GM19351 (cell line): ENCODE results near the gene SPATS2.

ENCODE experiments used
- ATAC-seq: cut with Tn5 transposase; IDR thresholded peaks from one replicate; pipeline ENCODE4 v1.9.1; 2021; ENCODE audit warnings: mild to moderate bottlenecking, moderate library complexity; ENCODE audit not compliant: unreplicated experiment

The SPATS2 gene

DNA sequence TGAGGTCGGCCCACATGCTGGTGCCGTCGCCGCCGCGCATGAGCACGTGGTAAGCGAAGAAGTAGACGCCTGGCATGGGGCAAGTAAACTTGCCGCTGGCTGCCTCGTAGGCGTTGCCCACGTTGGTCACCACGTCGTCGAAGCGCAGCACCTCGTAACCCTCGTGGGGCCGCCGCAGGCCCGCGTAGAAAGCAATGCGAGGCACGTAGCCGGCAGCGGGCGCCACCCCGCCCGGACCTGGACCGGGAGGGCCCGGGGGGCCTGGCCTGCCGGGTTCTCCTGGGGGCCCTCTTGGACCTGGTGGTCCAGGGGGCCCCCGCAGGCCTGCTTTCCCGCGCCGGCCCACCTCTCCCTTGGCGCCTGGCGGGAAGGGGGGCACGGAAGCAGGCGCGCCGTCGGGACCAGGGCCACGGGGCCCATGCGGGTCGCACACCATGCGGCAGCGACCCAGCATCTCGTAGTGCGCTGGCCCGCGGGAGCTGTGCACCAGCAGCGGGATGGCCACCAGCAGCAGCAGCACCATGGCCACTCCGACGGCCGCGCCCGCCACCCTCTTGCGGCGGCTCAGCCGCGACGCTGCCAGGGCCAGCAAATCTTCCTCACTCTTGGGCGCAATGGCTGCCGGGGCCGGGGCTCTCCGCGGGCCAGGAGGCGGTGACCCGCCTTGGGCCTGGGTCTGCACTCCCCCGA is 31.2 kb upstream of the SPATS2 start:
- ATAC-seq: no peak

DNA sequence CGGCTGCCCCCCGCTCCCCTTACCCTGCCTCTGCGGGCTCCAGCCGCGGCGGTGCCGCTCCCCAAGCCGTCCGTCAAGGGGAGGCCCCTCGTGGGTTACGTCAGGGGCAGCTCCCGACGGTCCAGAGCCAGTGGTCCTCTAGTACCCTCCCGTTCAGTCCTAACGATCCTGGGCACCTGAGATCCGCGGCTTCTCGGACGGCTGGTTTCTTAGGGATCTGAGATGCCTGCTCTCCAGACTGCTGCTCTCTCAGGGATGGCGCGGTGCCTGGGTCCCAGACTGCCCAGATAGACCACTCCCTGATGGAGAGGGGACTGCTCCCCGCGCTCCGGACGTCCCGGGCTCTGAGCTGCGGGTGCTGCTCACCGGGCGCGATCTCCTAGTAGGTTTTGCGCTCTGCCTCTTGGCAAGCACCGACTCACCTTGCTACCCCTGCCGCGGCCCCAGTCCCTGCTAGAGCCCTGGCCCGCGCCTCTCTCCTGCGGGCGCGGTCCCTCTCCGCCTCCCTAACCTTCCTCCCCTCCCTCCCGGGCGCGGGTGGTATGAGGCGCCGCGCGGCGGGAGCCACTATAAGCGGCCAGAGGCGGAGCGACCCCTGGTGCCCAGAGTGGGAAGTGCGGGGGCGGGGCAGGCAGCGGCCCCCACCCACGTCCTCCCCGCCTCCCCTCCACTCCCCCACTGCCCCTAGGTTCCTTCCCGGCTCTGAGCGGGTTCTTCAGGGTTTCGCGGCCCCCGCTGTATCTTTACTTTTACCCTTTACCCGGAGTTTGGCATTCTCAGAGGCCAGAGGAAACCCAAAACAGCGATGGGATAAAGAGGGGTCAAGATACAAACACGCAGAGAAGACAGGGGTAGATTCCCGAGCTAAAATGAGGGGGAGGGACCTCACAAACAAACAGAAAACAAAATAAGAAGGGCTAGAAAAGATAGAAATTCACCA is 30.3 kb upstream of the SPATS2 start, which contains the start of gene C1QL4:
C1QL4 (minus strand) TSS at position 544 of the 940 bp plus-strand sequence. CDS start 711 bp downstream, outside the sequence.
- ATAC-seq: peak; percentile 72

GRCh38 chr12:49338830-49339463 is 28.3 kb upstream of the SPATS2 start:
- ATAC-seq: no peak

- no peak for ATAC-seq
Observed at GRCh38 chr12:49339464-49339861, 27.8 kb upstream of the SPATS2 start.

- no peak for ATAC-seq
Observed at GRCh38 chr12:49340095-49340870, 27.0 kb upstream of the SPATS2 start.

DNA sequence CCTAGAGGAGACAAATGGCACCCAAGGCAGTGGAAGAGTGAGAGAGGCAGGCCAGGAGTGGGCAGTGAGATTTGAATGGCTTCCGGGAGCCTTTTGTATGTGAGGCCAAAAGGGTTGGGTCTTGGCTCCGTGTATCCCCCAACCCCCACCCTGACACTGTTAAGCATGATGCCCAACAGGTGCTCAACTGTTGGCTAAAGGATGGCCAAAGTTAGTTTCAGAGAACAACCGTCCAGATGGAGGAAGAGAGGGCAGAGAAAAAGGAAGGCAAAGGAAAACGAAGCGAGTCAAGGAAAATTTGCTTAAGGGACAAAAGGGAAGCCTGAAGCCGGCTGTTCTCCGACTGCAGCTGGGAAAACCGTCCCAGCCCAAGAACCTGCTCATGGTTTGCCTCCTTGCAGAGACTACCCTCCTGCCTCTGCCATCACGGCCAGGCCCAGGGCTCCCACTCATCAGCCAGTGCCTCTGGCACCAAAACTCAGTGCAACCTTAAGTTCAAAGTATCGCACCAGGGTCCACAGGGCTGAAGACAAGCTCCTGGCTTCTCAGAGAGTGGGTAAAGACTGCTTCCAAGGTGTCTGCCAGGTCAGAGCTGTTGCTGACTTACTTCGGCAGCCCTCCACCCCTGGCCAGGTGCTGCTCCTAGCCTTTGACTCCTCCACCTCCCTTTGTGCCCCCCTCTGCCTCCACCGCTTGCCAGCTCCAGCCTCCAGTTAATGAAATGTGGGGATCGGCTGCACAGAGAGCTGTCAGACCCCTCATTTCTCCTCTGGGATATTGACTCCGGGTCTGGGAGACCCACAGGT is 26.1 kb upstream of the SPATS2 start:
- no peak for ATAC-seq

DNA sequence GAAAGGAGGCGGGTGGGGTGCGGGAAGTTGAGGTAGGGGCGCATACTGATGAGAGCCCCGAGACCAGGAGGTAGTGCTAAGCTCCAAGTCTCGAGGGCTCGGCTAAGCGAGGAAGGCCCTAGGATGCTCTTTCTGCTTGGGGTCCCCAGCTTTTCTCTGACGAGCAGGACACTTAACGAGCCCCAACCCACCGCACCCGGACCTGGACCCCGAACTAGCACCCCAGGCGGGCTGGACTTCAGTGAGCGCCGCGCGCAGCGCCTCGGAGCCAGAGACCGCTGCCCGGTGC is 25.5 kb upstream of the SPATS2 start:
- no peak for ATAC-seq

DNA sequence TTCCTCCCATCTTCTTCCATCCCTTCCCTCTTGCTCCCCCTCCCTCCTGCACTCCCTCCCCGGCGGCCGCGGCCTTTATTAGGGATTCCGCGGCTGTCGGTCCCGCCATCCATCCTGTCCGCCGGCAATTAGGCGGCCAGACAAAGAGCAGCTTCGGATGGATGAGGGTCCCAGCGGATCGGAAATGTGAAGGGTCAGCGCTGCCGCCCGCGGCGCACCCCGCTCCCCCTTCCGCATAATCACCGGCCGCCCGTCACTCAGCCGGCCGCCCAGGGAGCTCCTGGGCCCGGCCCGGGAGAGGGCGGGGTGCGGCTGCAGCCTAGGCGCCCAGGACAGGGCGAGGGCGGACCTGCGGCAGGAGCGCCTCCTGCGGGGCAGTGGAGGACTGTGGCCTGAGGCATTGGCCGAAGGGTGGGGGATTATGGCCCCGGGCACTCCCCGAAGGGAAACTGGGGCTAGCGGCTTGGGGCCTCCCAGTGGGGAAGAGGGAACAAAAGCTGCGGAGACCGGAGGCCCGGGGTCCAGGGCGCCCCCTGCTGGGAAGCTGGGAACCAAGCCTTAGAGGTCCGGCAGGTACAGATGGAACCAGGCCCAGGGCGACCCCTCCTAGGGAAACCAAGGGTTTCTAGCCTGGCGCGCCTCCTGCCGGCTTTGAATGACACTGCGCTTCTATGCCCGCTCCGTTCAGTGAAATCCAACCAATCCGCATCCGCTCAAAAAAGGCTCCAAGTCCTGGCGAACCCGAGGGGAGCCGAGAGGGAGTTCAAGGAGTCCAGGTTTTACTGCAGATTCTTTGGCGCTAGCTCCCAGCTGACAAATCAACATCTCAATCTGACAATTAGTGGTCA is 25.0 kb upstream of the SPATS2 start:
- peak; percentile 64 for ATAC-seq

DNA sequence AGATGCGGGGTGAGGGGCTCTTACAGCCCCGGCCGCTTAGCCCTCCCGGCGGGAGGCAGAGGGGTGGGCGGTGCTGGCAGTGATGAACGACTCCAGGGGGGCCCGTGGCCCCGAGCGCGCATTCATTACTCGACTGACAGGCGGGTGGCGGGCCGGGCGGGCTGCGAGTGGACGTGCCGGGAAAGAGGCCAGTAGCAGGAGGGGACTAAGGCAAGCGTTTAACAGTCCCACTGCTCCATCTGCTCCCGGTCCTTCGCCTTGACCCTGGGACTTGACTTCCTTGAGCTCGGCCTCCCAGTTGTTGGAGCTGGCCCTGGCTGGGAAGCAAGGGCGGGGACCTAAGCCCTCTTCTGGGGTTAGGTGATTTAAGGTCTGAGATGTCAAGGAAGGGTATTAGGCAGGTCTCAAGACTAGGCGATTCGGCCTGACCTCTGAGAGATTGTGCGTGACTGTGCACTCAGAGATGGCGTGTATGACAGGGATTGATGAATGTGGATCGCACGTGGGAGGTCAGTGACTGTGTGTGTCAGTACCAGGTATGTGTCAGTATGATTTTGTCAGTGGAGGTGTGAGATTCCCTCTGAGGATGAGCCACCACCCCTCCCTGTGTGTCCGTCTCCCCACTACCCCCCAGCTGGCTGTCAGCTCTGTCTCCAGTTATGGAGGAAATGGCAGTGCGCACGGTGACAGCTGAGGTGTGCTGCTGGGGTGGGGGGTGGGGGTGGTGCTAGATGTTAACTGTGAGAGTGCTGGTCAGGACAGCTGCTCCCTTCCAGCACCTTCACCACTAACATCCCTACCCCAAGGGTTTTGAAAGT is 24.1 kb upstream of the SPATS2 start:
- no peak for ATAC-seq

GRCh38 chr12:49344486-49345050 is 22.7 kb upstream of the SPATS2 start:
- no peak for ATAC-seq

- no peak for ATAC-seq
Observed at GRCh38 chr12:49345051-49345824, 22.0 kb upstream of the SPATS2 start.

- no peak for ATAC-seq
Observed at GRCh38 chr12:49345825-49346658, 21.2 kb upstream of the SPATS2 start.

DNA sequence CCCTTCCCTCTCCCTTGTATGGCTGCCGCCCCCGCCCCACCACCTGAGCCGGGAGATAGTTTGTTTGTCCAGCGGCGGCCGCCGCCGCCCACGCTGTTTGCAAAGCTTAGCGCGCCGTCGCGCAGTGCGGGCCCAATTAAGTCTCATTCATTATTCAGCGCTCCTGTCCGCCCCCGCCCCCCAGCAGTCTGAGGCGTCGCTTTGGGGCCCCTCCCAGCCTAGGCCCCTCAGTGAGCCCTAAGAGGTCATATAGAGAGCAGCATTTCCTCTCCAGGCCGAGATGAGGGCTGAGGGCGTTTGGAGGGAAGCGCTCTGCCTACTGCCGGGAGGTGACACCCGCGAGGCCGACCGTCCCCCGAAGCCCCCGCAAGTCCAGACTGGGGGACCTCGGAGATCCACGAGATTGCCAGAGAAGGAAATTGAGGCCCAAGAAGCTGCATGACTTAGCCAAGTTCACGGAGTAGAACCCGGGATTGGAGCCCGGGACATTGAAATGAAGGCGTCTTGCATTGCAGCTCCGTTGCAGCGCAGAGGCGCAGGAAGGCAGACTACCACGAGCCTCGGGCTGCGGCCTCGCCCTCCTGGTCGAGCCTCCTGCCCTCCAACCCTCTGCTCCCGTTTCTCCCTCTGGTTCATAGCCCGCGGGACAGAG is 20.5 kb upstream of the SPATS2 start, which contains the start of gene DNAJC22:
DNAJC22 (plus strand) TSS at position 230 of the 652 bp plus-strand sequence. CDS start 1,985 bp downstream, outside the sequence.
- ATAC-seq: no peak

- ATAC-seq: peak; percentile 53
Observed at GRCh38 chr12:49347311-49348193, 19.7 kb upstream of the SPATS2 start.

GRCh38 chr12:49348781-49349180 is 18.5 kb upstream of the SPATS2 start:
- no peak for ATAC-seq
